HS-5 (cell line): ENCODE results near the gene IGDCC3.

Source experiments
- DNase-seq: peaks from one replicate; pipeline ENCODE4 v3.0.0-alpha.2; 2012; ENCODE audit warnings: low read depth

Gene IGDCC3

DNA sequence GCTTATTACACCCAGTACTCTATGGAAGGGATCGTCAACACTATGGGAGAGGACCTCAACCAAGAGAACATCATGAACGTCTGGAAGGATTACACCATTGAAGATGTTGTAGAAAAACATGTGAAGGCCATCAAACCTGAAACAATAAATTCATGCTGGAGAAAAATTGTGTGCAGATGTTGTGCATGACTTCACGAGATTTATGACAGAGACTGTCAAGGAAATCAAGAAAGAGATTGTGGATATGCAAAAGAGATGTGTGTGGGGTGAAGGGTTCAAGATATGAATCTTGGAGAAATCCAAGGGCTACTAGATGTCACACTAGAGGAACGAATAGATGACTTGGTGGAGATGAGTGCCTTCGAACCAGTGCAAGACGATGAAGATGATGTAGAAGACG lies 87.6 kb downstream of the IGDCC3 start:
- no peak for DNase-seq

GRCh38 chr15:65289261-65289854 lies 88.4 kb downstream of the IGDCC3 start:
- no peak for DNase-seq

GRCh38 chr15:65287520-65287855 lies 90.3 kb downstream of the IGDCC3 start:
- DNase-seq = no peak

GRCh38 chr15:65286704-65287519 lies 90.9 kb downstream of the IGDCC3 start, which contains the start of gene PARP16:
Gene PARP16 (minus strand): TSS chr15:65286883. CDS start chr15:65286426, 457 bp downstream.
- peak; percentile 43 for DNase-seq

DNA sequence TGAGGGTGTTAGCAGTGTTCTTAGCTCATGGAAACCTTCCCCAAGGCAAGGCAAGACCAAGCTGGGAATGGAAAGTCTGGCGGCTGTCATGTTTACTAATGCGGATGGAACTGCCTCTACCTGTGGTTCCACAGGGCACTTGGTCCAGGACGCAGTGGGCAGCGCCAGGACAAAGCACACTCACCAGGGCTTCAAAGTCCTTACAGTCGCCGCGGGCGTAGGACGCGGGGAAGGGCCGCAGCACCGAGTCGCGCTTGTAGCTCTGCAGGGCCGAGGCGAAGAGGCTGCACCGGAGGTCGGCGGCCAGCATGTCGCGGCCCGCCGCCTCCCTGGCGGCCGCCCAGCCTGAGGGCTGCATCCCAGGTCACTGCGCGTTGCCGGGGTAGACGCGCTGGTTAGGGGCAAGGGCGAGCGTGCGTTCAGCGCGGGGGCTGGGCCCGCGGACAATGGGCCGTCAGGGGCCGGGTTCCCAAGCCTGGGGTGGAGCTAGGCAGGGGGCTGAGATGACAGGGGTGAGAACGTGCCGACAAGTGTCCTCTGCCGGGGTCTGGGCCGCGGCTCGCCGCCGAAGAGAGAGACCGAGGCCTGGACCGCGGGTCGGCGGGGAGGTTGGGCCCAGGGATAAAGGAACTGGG lies 91.6 kb downstream of the IGDCC3 start:
- no peak for DNase-seq

DNA sequence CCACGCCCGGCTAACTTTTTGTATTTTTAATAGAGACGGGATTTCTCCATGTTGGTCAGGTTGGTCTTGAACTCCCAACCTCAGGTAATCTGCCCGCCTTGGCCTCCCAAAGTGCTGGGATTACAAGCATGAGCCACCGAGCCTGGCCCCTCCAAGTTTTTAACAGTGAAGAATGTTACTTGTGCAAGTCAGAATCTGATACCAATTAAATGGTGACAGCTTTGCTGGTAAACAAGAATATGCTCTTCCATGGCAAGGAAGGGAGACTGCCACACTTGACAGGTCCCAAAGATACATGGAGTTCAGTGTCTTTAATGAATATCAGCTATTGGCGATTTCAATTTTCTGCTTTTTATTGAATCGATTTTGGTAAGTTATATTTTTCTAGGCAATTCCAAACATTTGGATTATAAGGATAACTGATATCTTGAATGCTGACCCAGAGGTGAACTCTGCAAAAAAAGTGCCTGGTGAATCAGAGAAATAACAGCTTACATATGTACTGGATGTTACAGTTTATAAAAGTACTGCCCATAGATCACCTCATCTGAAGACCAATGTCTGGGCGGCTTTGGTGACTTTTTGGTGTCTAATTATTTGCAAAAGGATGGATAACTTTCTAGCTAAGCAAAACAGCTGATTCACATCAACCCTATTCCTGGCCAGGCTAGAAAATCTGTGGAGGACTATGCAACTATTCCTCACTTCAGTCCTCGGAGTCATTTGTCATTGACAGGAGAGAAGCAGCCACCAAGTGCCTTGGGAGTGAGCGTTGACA lies 92.3 kb downstream of the IGDCC3 start:
- DNase-seq = peak; percentile 32

- DNase-seq = no peak
These were observed 99.3 kb downstream of the IGDCC3 start for GRCh38 chr15:65278480-65278879.
